Erythroblast (primary cell): ENCODE results near the gene MAP3K20.

Experiments used
- GATA1 ChIP-seq: IDR thresholded peaks from 2 replicates; pipeline ENCODE4 v1.6.1; 2011; ENCODE audit warnings: low read depth, mild to moderate bottlenecking, control low read depth, low read length, moderate library complexity
- POLR2A ChIP-seq: IDR thresholded peaks from 2 replicates; pipeline ENCODE4 v1.6.1; 2011; ENCODE audit warnings: mild to moderate bottlenecking, low read length

DNA sequence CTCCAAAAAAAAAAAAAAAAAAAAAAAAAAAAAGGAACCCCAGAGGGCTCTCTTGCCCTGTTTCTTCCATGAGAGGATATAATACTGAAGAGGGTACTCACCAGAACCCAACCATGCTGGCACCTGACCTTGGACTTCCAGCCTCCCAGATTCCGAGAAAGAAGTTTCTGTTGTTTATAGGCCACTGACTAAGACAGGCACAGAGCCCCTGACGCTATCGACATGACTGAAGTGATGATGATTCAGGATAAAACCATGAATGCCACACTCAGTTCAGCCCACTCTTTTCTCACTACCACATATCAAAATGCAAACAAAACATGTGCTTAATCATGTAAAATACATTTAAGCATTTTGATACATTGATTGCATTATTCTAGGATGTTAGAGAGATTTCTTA is 212.9 kb downstream of the MAP3K20 start:
- no peak for TF ChIP-seq POLR2A
- TF ChIP-seq GATA1 = no peak
